ENCODE measurements around the gene HSPA1L. TPM values are rescaled to one million over a fixed set of nuclear protein-coding genes. Genes with fewer than 3 reads are reported as not detected.
A peak's percentile ranks its signal among the peaks of the same experiment; 100 is the strongest.
"Not testable (repeated sequence)": the region's sequence is repeated elsewhere in the genome, so short reads cannot be mapped to it uniquely, and the experiment has no call there.

Gene HSPA1L
- total RNA-seq, 1 donor from 2014 or later, result 0.98 TPM

GRCh38 chr6:31858707-31859106 lies 43.6 kb upstream of the HSPA1L start:
- Histone ChIP-seq H3K27ac (ENCODE audit: low read depth, low read length) (no peak overlapping the region), H3K4me2 (ENCODE audit: low read length) (no peak overlapping the region), H3K9me3 (ENCODE audit: insufficient read depth, low read depth, low read length) (no peaks in the 10 kb centered on the region), H3K9ac (ENCODE audit: low read length) (no peak overlapping the region), H3K4me1 (ENCODE audit: insufficient read depth, low read length) (peaks cover 4% of the 10 kb centered on the region), H4K20me1 (ENCODE audit: insufficient read depth, low read length) (peaks cover 10% of the 10 kb centered on the region), H3K79me2 (ENCODE audit: insufficient read depth, low read length) (peaks cover 13% of the 10 kb centered on the region), H3K4me3 (ENCODE audit: insufficient read depth, low read depth, low read length) (no peak overlapping the region), H3K36me3 (ENCODE audit: insufficient read depth, low read length) (peaks cover 4% of the 10 kb centered on the region), H2AFZ (ENCODE audit: low read depth, low read length) (no peak overlapping the region), H3K27me3 (ENCODE audit: insufficient read depth, low read length) (no peaks in the 10 kb centered on the region)
- Mint-ChIP-seq H3K4me1 (ENCODE audit: low read depth, unreplicated experiment) (peaks cover 4% of the 10 kb centered on the region), H3K27ac (ENCODE audit: unreplicated experiment) (no peak overlapping the region), H3K27me3 (ENCODE audit: low read depth, unreplicated experiment) (no peaks in the 10 kb centered on the region), H3K36me3 (ENCODE audit: low read depth, unreplicated experiment) (peaks cover 16% of the 10 kb centered on the region), H3K9me3 (ENCODE audit: unreplicated experiment) (no peaks in the 10 kb centered on the region), H3K4me3 (ENCODE audit: unreplicated experiment) (no peak overlapping the region)
- DNase-seq (ENCODE audit: low read depth) (no peak), FAIRE-seq (no peak)
- TF ChIP-seq EZH2 (IDR thresholded peaks at IDR 0.05; ENCODE audit: insufficient read depth, low read length) (no peak), CTCF (IDR thresholded peaks at IDR 0.05; ENCODE audit: insufficient read depth, low read depth, low read length) (no peak)

- peak overlapping the region; percentile 60 for H3K4me3 Mint-ChIP-seq (ENCODE audit: unreplicated experiment)
- not testable (repeated sequence) for H3K4me2 ChIP-seq (ENCODE audit: low read length); H3K27me3 ChIP-seq (ENCODE audit: insufficient read depth, low read length); H3K27ac ChIP-seq (ENCODE audit: low read depth, low read length); H3K9ac ChIP-seq (ENCODE audit: low read length); H2AFZ ChIP-seq (ENCODE audit: low read depth, low read length); H3K4me3 ChIP-seq (ENCODE audit: insufficient read depth, low read depth, low read length); FAIRE-seq; H3K4me1 ChIP-seq (ENCODE audit: insufficient read depth, low read length); H3K27me3 Mint-ChIP-seq (ENCODE audit: low read depth, unreplicated experiment); H3K9me3 Mint-ChIP-seq (ENCODE audit: unreplicated experiment); H3K36me3 ChIP-seq (ENCODE audit: insufficient read depth, low read length); H3K4me1 Mint-ChIP-seq (ENCODE audit: low read depth, unreplicated experiment); H3K27ac Mint-ChIP-seq (ENCODE audit: unreplicated experiment); DNase-seq (ENCODE audit: low read depth); H3K9me3 ChIP-seq (ENCODE audit: insufficient read depth, low read depth, low read length)
- peaks cover 18% of the 10 kb centered on the region for H3K36me3 Mint-ChIP-seq (ENCODE audit: low read depth, unreplicated experiment)
- H4K20me1 ChIP-seq (ENCODE audit: insufficient read depth, low read length), result peaks cover 10% of the 10 kb centered on the region
- H3K79me2 ChIP-seq (ENCODE audit: insufficient read depth, low read length), result peaks cover 13% of the 10 kb centered on the region
Measured at GRCh38 chr6:31857774-31858173, 42.7 kb upstream of the HSPA1L start.

- not testable (repeated sequence) for H3K9me3 ChIP-seq (ENCODE audit: insufficient read depth, low read depth, low read length); DNase-seq (ENCODE audit: low read depth); H3K79me2 ChIP-seq (ENCODE audit: insufficient read depth, low read length); H3K27ac Mint-ChIP-seq (ENCODE audit: unreplicated experiment); H3K27ac ChIP-seq (ENCODE audit: low read depth, low read length); H3K9ac ChIP-seq (ENCODE audit: low read length); H3K4me3 ChIP-seq (ENCODE audit: insufficient read depth, low read depth, low read length); H3K27me3 ChIP-seq (ENCODE audit: insufficient read depth, low read length); FAIRE-seq; H4K20me1 ChIP-seq (ENCODE audit: insufficient read depth, low read length); H3K27me3 Mint-ChIP-seq (ENCODE audit: low read depth, unreplicated experiment); H3K4me1 Mint-ChIP-seq (ENCODE audit: low read depth, unreplicated experiment); H3K36me3 ChIP-seq (ENCODE audit: insufficient read depth, low read length); H3K4me1 ChIP-seq (ENCODE audit: insufficient read depth, low read length); H3K4me3 Mint-ChIP-seq (ENCODE audit: unreplicated experiment); H2AFZ ChIP-seq (ENCODE audit: low read depth, low read length); H3K9me3 Mint-ChIP-seq (ENCODE audit: unreplicated experiment); H3K36me3 Mint-ChIP-seq (ENCODE audit: low read depth, unreplicated experiment); H3K4me2 ChIP-seq (ENCODE audit: low read length)
Measured at GRCh38 chr6:31851980-31852718, 37.1 kb upstream of the HSPA1L start.

Data from astrocyte (in vitro differentiated cells and primary cell).